ENCODE data around the gene DNAJC3. TPM values are rescaled to one million over a fixed set of nuclear protein-coding genes. Genes with fewer than 3 reads are reported as not detected.
"Not testable (repeated sequence)": the region's sequence is repeated elsewhere in the genome, so short reads cannot be mapped to it uniquely, and the experiment has no call there.

Gene DNAJC3
- polyA plus RNA-seq, 1 donor (not counting 4 experiments of a cell fraction or from before 2014, with no cell fraction given): 23.8 TPM

- H3K4me2 ChIP-seq (ENCODE audit: control insufficient read depth, extremely low read depth, insufficient read depth, low read depth, low read length): no peak overlapping the region
- no peaks in the 10 kb centered on the region for H3K79me2 ChIP-seq (ENCODE audit: control insufficient read depth, insufficient read depth, low read length)
- no peaks in the 10 kb centered on the region for H3K36me3 ChIP-seq (ENCODE audit: control insufficient read depth in 2 of 2, extremely low read depth in 1 of 2, insufficient read depth in 2 of 2, low read length in 2 of 2)
- FAIRE-seq: no peak
- no peak overlapping the region for H2AFZ ChIP-seq (ENCODE audit: control insufficient read depth, low read length)
- no peak overlapping the region for H3K4me3 ChIP-seq (ENCODE audit: control insufficient read depth in 2 of 3, extremely low read depth in 1 of 3, insufficient read depth in 2 of 3, low read depth in 1 of 3, low read length in 3 of 3)
- no peaks in the 10 kb centered on the region for H3K9me1 ChIP-seq (ENCODE audit: control insufficient read depth, extremely low read depth, insufficient read depth, low read length)
- no peaks in the 10 kb centered on the region for H4K20me1 ChIP-seq (ENCODE audit: control insufficient read depth, extremely low read depth, insufficient read depth, low read length)
- dilution Hi-C loops (cut with MboI; ENCODE audit: extremely low pct_ligation_motif_present, low sequenced_read_pairs): no loop called here
- no peak for TF ChIP-seq EZH2 (IDR thresholded peaks at IDR 0.05; ENCODE audit: low read length)
- TF ChIP-seq, protein P1, sequence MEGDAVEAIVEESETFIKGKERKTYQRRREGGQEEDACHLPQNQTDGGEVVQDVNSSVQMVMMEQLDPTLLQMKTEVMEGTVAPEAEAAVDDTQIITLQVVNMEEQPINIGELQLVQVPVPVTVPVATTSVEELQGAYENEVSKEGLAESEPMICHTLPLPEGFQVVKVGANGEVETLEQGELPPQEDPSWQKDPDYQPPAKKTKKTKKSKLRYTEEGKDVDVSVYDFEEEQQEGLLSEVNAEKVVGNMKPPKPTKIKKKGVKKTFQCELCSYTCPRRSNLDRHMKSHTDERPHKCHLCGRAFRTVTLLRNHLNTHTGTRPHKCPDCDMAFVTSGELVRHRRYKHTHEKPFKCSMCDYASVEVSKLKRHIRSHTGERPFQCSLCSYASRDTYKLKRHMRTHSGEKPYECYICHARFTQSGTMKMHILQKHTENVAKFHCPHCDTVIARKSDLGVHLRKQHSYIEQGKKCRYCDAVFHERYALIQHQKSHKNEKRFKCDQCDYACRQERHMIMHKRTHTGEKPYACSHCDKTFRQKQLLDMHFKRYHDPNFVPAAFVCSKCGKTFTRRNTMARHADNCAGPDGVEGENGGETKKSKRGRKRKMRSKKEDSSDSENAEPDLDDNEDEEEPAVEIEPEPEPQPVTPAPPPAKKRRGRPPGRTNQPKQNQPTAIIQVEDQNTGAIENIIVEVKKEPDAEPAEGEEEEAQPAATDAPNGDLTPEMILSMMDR (optimal IDR thresholded peaks at IDR 0.05 in 1 of 3, IDR thresholded peaks at IDR 0.05 in 1 of 3, conservative IDR thresholded peaks at IDR 0.05 in 1 of 3; ENCODE audit: extremely low read depth in 1 of 3, insufficient read depth in 2 of 3, low read length in 3 of 3): peak in 2 of 3 experiments; percentile 40 to 46
- no peak overlapping the region for H3K27ac ChIP-seq (ENCODE audit: control insufficient read depth, insufficient read depth, low read length)
- H3K9me3 ChIP-seq (ENCODE audit: control insufficient read depth, low read depth, low read length): peaks cover 1% of the 10 kb centered on the region
- no peaks in the 10 kb centered on the region for H3K4me1 ChIP-seq (ENCODE audit: control insufficient read depth, extremely low read depth, insufficient read depth, low read length)
- H3K9ac ChIP-seq (ENCODE audit: control insufficient read depth, extremely low read depth, insufficient read depth, low read length): no peak overlapping the region
- no peak for DNase-seq (ENCODE audit: low read depth, low spot score)
- H3K27me3 ChIP-seq (ENCODE audit: control insufficient read depth, extremely low read depth, insufficient read depth, low read length): no peaks in the 10 kb centered on the region
Observed at GRCh38 chr13:95660981-95661581, 15.9 kb upstream of the DNAJC3 start.

DNA sequence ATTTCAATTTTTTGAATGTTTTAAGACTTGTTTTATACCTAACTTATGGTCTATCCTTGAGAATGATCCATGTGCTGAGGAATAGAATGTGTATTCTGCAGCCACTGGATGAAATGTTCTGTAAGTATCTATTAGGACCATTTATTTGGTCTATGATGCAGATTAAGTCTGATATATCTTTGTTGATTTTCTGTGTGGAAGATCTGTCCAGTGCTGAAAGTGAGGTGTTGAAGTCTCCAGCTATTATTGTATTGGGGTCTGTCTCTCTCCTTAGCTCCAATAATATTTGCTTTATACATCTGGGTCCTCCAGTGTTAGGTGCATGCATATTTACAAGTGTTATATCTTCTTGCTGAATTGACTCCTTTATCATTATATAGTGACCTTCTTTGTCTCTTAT lies 9.7 kb upstream of the DNAJC3 start:
- H3K9me3 ChIP-seq (ENCODE audit: control insufficient read depth, low read depth, low read length); H3K4me3 ChIP-seq (ENCODE audit: control insufficient read depth in 2 of 3, extremely low read depth in 1 of 3, insufficient read depth in 2 of 3, low read depth in 1 of 3, low read length in 3 of 3); H2AFZ ChIP-seq (ENCODE audit: control insufficient read depth, low read length); FAIRE-seq; H3K4me2 ChIP-seq (ENCODE audit: control insufficient read depth, extremely low read depth, insufficient read depth, low read depth, low read length); H3K36me3 ChIP-seq (ENCODE audit: control insufficient read depth in 2 of 2, extremely low read depth in 1 of 2, insufficient read depth in 2 of 2, low read length in 2 of 2); H3K27me3 ChIP-seq (ENCODE audit: control insufficient read depth, extremely low read depth, insufficient read depth, low read length); H3K27ac ChIP-seq (ENCODE audit: control insufficient read depth, insufficient read depth, low read length); H3K9me1 ChIP-seq (ENCODE audit: control insufficient read depth, extremely low read depth, insufficient read depth, low read length); H3K79me2 ChIP-seq (ENCODE audit: control insufficient read depth, insufficient read depth, low read length); dilution Hi-C loops (cut with MboI; ENCODE audit: extremely low pct_ligation_motif_present, low sequenced_read_pairs); H3K4me1 ChIP-seq (ENCODE audit: control insufficient read depth, extremely low read depth, insufficient read depth, low read length); H3K9ac ChIP-seq (ENCODE audit: control insufficient read depth, extremely low read depth, insufficient read depth, low read length); DNase-seq (ENCODE audit: low read depth, low spot score); H4K20me1 ChIP-seq (ENCODE audit: control insufficient read depth, extremely low read depth, insufficient read depth, low read length): not testable (repeated sequence)

DNA sequence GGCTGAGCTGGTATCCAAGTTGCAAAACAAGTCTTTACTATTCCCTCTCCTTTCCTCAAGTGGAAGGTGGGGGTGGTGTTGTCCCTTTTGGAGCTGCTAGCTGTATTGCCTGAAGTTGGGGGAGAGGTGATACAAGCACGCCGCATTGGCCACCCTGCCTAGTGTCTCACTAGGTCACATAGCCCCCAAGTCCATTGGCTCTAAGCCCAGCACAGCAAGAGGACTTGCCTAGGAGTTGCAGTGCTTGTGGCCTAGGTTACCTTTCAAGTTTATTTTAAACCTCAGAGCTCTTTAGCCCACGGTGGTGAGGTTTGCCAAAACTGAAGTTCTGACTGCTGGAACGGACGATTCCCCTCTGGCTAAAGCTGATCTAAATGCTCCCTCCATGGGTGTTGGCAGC lies 5.3 kb upstream of the DNAJC3 start:
- no peaks in the 10 kb centered on the region for H3K36me3 ChIP-seq (ENCODE audit: control insufficient read depth in 2 of 2, extremely low read depth in 1 of 2, insufficient read depth in 2 of 2, low read length in 2 of 2)
- H3K79me2 ChIP-seq (ENCODE audit: control insufficient read depth, insufficient read depth, low read length): peaks cover 9% of the 10 kb centered on the region
- dilution Hi-C loops (cut with MboI; ENCODE audit: extremely low pct_ligation_motif_present, low sequenced_read_pairs): no loop called here
- no peak overlapping the region for H3K9ac ChIP-seq (ENCODE audit: control insufficient read depth, extremely low read depth, insufficient read depth, low read length)
- no peak overlapping the region for H3K4me3 ChIP-seq (ENCODE audit: control insufficient read depth in 2 of 3, extremely low read depth in 1 of 3, insufficient read depth in 2 of 3, low read depth in 1 of 3, low read length in 3 of 3)
- FAIRE-seq (no peak), DNase-seq (ENCODE audit: low read depth, low spot score) (no peak)
- H3K4me2 ChIP-seq (ENCODE audit: control insufficient read depth, extremely low read depth, insufficient read depth, low read depth, low read length): no peak overlapping the region
- no peaks in the 10 kb centered on the region for H3K9me1 ChIP-seq (ENCODE audit: control insufficient read depth, extremely low read depth, insufficient read depth, low read length)
- no peaks in the 10 kb centered on the region for H3K27me3 ChIP-seq (ENCODE audit: control insufficient read depth, extremely low read depth, insufficient read depth, low read length)
- H3K9me3 ChIP-seq (ENCODE audit: control insufficient read depth, low read depth, low read length): peaks cover 2% of the 10 kb centered on the region
- no peak overlapping the region for H3K27ac ChIP-seq (ENCODE audit: control insufficient read depth, insufficient read depth, low read length)
- TF ChIP-seq, protein P1 (optimal IDR thresholded peaks at IDR 0.05 in 1 of 3, IDR thresholded peaks at IDR 0.05 in 1 of 3, conservative IDR thresholded peaks at IDR 0.05 in 1 of 3; ENCODE audit: extremely low read depth in 1 of 3, insufficient read depth in 2 of 3, low read length in 3 of 3): no peak
- TF ChIP-seq EZH2 (IDR thresholded peaks at IDR 0.05; ENCODE audit: low read length): no peak
- H4K20me1 ChIP-seq (ENCODE audit: control insufficient read depth, extremely low read depth, insufficient read depth, low read length): no peaks in the 10 kb centered on the region
- no peak overlapping the region for H2AFZ ChIP-seq (ENCODE audit: control insufficient read depth, low read length)
- peaks cover 11% of the 10 kb centered on the region for H3K4me1 ChIP-seq (ENCODE audit: control insufficient read depth, extremely low read depth, insufficient read depth, low read length)
